ENCODE measurements around the gene RPL38.

The RPL38 gene

DNA sequence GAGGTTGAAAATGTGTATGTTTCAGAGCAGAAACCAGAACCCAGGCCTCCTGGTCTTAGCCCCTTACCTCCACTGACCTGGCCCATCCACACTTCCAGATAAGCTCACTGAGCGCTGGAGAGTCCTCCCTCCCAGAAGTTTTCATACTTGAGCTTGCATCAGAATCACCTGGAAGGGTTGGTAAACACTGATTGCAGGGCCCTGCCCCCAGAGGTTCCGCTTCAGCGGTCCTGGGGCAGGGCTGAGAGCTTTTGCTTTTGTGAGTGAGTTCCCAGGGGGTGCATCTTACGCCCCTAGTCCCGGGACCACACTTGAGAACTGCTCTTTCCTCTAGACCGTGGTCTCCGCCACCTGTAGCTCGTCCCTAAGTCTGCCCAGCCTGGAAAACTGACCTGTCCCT is 30.5 kb downstream of the RPL38 start:
- H3K4me3 ChIP-seq (ENCODE audit: low read depth, low read length): no peak overlapping the region
- DNase-seq (ENCODE audit: low read depth): no peak
- TF ChIP-seq, protein P1, sequence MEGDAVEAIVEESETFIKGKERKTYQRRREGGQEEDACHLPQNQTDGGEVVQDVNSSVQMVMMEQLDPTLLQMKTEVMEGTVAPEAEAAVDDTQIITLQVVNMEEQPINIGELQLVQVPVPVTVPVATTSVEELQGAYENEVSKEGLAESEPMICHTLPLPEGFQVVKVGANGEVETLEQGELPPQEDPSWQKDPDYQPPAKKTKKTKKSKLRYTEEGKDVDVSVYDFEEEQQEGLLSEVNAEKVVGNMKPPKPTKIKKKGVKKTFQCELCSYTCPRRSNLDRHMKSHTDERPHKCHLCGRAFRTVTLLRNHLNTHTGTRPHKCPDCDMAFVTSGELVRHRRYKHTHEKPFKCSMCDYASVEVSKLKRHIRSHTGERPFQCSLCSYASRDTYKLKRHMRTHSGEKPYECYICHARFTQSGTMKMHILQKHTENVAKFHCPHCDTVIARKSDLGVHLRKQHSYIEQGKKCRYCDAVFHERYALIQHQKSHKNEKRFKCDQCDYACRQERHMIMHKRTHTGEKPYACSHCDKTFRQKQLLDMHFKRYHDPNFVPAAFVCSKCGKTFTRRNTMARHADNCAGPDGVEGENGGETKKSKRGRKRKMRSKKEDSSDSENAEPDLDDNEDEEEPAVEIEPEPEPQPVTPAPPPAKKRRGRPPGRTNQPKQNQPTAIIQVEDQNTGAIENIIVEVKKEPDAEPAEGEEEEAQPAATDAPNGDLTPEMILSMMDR (IDR thresholded peaks at IDR 0.05; ENCODE audit: insufficient read depth, low read depth, low read length, missing control alignments): no peak

DNA sequence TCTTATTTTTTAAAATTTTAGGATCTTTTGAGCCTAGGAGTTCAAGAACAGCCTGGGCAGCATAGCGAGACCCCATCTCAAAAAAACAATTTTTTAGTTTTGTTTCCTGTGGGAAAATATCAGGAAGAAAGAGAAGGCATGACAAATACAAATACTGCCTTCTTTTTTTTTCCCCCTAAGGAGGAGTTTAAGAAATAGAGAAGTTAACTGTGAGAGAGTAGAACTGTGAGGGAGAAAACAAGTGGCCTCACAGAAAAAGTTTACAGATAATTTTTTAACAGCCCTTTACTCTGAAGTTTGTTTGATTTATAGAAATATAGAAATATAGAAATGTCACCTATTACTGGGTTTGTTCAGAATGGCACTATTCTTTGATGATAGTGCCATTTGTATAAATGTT is 31.0 kb downstream of the RPL38 start:
- no peak for DNase-seq (ENCODE audit: low read depth)
- TF ChIP-seq, protein P1 (IDR thresholded peaks at IDR 0.05; ENCODE audit: insufficient read depth, low read depth, low read length, missing control alignments): no peak
- no peak overlapping the region for H3K4me3 ChIP-seq (ENCODE audit: low read depth, low read length)

DNA sequence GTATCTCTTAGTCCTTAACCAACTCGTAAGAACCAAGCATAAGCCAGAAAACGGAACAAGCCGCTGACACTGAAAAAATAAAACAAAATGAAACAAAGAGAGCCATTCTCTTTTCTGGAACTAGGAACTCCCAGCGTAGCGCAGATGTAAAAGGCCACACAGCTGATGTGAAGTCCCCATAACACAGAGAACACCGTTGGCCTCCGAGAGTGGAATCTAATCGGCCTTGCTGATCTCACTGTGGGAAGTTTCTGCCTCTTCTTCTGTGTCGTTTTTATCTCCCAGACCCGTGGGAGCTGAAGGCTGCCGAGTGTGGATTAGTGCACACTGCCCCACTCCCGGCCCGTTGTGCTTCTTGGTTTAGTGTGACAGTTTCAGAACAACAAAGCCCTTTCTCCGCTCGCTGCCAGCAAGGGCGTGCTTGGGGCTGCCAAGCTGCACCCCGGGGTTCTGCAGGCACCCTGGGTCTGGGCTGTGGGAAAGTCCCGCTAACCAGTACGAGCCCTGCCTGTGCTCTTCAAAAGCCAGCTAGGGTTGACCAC is 31.6 kb downstream of the RPL38 start:
- TF ChIP-seq, protein P1 (IDR thresholded peaks at IDR 0.05; ENCODE audit: insufficient read depth, low read depth, low read length, missing control alignments): no peak
- H3K4me3 ChIP-seq (ENCODE audit: low read depth, low read length): no peak overlapping the region
- peak; percentile 13 for DNase-seq (ENCODE audit: low read depth)

DNA sequence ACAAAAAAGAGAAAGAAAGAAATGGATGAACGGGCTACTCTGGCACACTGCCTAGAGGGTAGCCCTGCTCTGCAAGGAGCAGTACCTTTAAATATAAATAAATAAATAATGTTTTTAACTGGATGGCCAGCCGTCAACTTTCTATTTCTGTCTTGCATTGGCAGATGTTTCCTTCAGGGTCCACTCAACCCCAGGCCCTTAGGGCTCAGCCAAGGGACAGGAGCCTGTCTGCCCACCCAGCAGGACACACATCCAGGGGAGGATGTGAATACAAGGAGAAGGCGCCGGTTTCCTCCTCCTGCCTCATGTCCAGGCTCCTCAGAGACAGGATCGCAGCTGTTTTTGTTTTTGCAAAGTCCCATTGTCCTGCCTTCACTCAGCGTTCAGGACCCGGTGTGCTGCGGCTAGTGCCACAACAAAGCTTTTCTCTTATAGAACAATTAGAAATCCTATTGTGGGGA is 32.5 kb downstream of the RPL38 start:
- DNase-seq (ENCODE audit: low read depth): no peak
- H3K4me3 ChIP-seq (ENCODE audit: low read depth, low read length): no peak overlapping the region
- TF ChIP-seq, protein P1 (IDR thresholded peaks at IDR 0.05; ENCODE audit: insufficient read depth, low read depth, low read length, missing control alignments): no peak

DNA sequence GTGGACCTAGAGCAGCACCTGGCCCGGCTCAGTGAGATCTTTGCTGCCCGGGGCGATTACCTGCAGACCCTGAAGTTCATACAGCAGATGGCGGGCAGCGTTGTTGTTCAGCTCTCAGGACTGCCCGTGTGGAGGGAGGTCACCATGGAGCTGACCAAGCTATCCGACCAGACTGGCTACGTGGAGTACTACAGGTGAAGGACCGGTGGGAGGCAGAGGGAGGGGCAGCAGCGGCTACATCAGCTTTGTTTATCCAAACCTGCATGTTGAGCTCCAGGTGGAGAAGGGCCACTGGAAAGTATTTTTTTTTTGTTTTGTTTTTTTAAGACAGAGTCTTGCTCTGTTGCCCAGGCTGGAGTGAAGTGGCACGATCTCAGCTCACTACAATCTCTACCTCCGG is 33.8 kb downstream of the RPL38 start:
- H3K4me3 ChIP-seq (ENCODE audit: low read depth, low read length): no peak overlapping the region
- TF ChIP-seq, protein P1 (IDR thresholded peaks at IDR 0.05; ENCODE audit: insufficient read depth, low read depth, low read length, missing control alignments): no peak
- DNase-seq (ENCODE audit: low read depth): no peak

DNA sequence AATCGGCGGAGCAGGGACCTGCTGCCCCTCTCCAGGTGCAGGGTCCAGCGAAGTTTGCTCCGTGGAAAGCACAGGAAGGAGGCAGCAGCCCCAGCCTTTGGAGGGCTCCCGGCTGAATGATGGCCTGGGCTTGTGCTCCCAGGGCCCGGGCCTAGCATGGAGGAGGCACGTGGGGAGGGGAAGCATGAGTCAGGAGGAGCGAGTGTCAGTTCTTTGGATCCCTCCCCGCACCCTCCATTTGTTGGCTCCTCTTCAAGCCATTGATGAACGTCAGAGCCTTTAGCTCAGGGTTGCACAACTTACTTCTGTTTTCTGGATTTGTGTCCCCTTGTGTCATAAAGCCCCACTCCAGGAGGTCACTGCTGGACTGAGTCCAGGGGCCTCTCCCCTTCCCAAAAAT is 35.7 kb downstream of the RPL38 start:
- no peak for DNase-seq (ENCODE audit: low read depth)
- TF ChIP-seq, protein P1 (IDR thresholded peaks at IDR 0.05; ENCODE audit: insufficient read depth, low read depth, low read length, missing control alignments): no peak
- no peak overlapping the region for H3K4me3 ChIP-seq (ENCODE audit: low read depth, low read length)

DNA sequence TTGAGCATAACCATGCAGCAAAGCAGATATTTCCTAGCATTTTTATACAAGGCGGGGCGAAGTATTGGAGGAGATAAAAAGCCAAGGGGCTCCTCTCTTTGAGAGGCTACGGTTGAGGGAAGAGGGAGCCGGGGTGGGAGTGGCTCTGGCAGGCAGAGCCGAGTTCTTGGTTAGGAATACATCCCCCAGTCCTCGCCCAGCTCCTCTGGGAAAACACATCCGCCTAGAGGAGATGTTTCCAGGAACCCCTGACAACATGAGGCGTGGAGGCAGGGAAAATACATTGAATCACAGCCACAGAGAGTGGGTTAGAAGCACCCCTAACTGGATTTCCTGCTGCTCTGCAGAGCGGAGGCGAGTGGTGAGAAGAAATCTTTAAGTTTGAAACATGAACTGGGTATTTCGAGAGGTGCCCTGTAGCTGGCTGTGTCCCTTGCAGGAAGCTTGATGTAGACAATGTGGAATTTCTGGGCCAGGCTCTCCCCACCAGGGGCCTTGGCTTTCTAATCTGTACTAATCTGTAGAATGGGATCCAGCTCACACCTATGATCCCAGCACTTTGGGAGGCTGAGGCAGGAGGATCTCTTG is 37.2 kb downstream of the RPL38 start:
- TF ChIP-seq, protein P1 (IDR thresholded peaks at IDR 0.05; ENCODE audit: insufficient read depth, low read depth, low read length, missing control alignments): no peak
- no peak for DNase-seq (ENCODE audit: low read depth)
- no peak overlapping the region for H3K4me3 ChIP-seq (ENCODE audit: low read depth, low read length)
